OCI-LY3 (cell line): ENCODE results near the gene WWOX.

Experiments used
- H2AFZ ChIP-seq: fragments of 200-600, 300-600 bp; shearing (Covaris generic); 2 replicates; pipeline ENCODE4 v1.6.0; 2014; ENCODE audit warnings: antibody characterized with exemption, low read depth, low read length
- H3K27ac ChIP-seq: fragments of 200-600, 300-600 bp; sonication (generic); 2 replicates; pipeline ENCODE4 v1.5.1; 2014; ENCODE audit warnings: mild to moderate bottlenecking, low read length, moderate library complexity, mixed read lengths
- H3K27me3 ChIP-seq: fragments of 200-600, 300-600 bp; sonication (generic); 2 replicates; pipeline ENCODE4 v1.6.1; 2014; ENCODE audit warnings: low read depth, low read length, mixed read lengths
- H3K36me3 ChIP-seq: fragments of 200-600, 300-600 bp; sonication (generic); replicated peaks from 2 replicates; pipeline ENCODE3; 2014; ENCODE audit warnings: low read depth, low read length, mixed read lengths
- H3K4me1 ChIP-seq: fragments of 300-600, 200-600 bp; sonication (generic); 2 replicates; pipeline ENCODE4 v1.6.1; 2014; ENCODE audit warnings: low read length, mixed read lengths
- H3K4me2 ChIP-seq: fragments of 200-600, 300-600 bp; sonication (generic); 2 replicates; pipeline ENCODE4 v1.6.1; 2014; ENCODE audit warnings: low read length, mixed read lengths
- H3K4me3 ChIP-seq: fragments of 300-600, 200-600 bp; sonication (generic); 2 replicates; pipeline ENCODE4 v1.5.1; 2014; ENCODE audit warnings: antibody characterized with exemption, mild to moderate bottlenecking, low read length, moderate library complexity
- H3K79me2 ChIP-seq: fragments of 300-600, 200-600 bp; shearing (Covaris generic); 2 replicates; pipeline ENCODE4 v1.6.1; 2014; ENCODE audit warnings: mild to moderate bottlenecking, low read length, mixed read lengths
- H3K9ac ChIP-seq: fragments of 300-600, 200-600 bp; shearing (Covaris generic); 2 replicates; pipeline ENCODE4 v1.6.0; 2014; ENCODE audit warnings: mild to moderate bottlenecking, low read length, moderate library complexity
- H3K9me3 ChIP-seq: fragments of 200-600, 300-600 bp; shearing (Covaris generic); 2 replicates; pipeline ENCODE4 v1.6.1; 2014; ENCODE audit warnings: low read length, mixed read lengths; ENCODE audit not compliant: insufficient read depth
- H4K20me1 ChIP-seq: fragments of 200-600, 300-600 bp; sonication (generic); 2 replicates; pipeline ENCODE4 v1.6.1; 2016; ENCODE audit warnings: low read length, mixed read lengths; ENCODE audit not compliant: insufficient read depth
- CTCF ChIP-seq: fragments of 200-600, 300-600 bp; sonication (generic); IDR thresholded peaks from 2 replicates; pipeline ENCODE4 v1.5.1; 2014; ENCODE audit warnings: antibody characterized with exemption, low read length, low read depth
- EZH2phosphoT487 ChIP-seq: fragments of 200-600 bp; shearing (Covaris generic); IDR thresholded peaks from 2 replicates; pipeline ENCODE4 v1.6.1; 2018; ENCODE audit warnings: antibody characterized with exemption, mixed run types, low read depth

Gene WWOX

DNA sequence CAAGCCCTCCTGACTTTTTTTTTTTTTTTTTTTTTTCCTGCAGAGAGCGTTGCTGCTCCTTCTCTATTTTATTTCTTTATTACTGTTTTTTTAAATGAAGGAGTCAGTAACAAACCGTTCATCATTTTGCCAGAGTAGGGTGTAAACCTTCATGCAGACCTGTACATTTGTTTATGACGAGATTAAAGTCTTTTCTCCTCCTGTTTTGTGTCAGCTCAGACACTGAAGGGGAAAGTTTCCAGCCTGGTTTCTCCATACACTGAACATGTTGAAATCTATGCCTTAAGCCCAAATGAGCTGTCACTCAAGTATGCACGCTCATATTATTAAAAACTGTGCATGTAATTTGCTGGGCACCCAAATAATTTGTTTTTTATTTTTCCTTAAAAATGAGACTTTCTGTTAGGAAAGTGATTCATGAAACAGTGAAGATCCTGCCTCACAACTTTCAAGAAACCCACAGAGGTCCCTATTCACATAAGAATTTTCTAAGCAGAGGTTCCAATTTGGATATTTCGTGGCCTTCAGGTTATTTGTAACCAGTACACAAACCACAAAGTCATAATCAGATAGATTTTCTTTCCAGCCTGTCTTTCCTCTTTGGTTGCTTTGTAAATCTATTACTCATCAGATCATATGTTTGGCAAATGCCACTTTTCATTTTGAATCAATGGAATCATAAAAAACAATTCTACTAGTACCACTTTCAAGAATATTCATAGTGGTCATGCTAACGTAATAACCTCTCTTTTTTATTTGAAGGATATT lies 800.8 kb downstream of the WWOX start:
- peaks cover 3% of the 10 kb centered on the region; the same call in 1 of the 2 replicates for H3K4me1 ChIP-seq
- H3K27ac ChIP-seq: no peak overlapping the region
- H3K79me2 ChIP-seq: no peaks in the 10 kb centered on the region
- H3K9ac ChIP-seq: no peak overlapping the region
- H3K36me3 ChIP-seq: no peaks in the 10 kb centered on the region
- no peak overlapping the region for H3K4me3 ChIP-seq
- no peaks in the 10 kb centered on the region for H4K20me1 ChIP-seq
- no peak for TF ChIP-seq EZH2phosphoT487
- 0 out of 2 replicates have a peak, but pooled peaks have one; percentile 12 for TF ChIP-seq CTCF
- H2AFZ ChIP-seq: no peak overlapping the region
- H3K27me3 ChIP-seq: 0 out of 2 replicates have a peak, but pooled peaks cover 3% of the 10 kb centered on the region
- no peaks in the 10 kb centered on the region for H3K9me3 ChIP-seq
- H3K4me2 ChIP-seq: no peak overlapping the region

- Histone ChIP-seq H3K27ac (no peak overlapping the region), H3K79me2 (no peaks in the 10 kb centered on the region), H3K9me3 (no peaks in the 10 kb centered on the region), H3K9ac (no peak overlapping the region), H2AFZ (no peak overlapping the region), H4K20me1 (no peaks in the 10 kb centered on the region), H3K4me3 (no peak overlapping the region), H3K36me3 (no peaks in the 10 kb centered on the region), H3K4me1 (peaks cover 3% of the 10 kb centered on the region; the same call in 1 of the 2 replicates), H3K27me3 (0 out of 2 replicates have a peak, but pooled peaks cover 3% of the 10 kb centered on the region), H3K4me2 (no peak overlapping the region)
- TF ChIP-seq EZH2phosphoT487: no peak
- TF ChIP-seq CTCF: no peak
These were observed 801.5 kb downstream of the WWOX start for GRCh38 chr16:78900966-78901365.

GRCh38 chr16:78902321-78902720 lies 802.9 kb downstream of the WWOX start:
- Histone ChIP-seq H4K20me1 (no peaks in the 10 kb centered on the region), H3K27me3 (0 out of 2 replicates have a peak, but pooled peaks cover 3% of the 10 kb centered on the region), H3K9me3 (no peaks in the 10 kb centered on the region), H3K4me2 (no peak overlapping the region), H3K4me1 (peaks cover 3% of the 10 kb centered on the region; the same call in 1 of the 2 replicates), H3K4me3 (no peak overlapping the region), H3K9ac (no peak overlapping the region), H2AFZ (no peak overlapping the region), H3K79me2 (no peaks in the 10 kb centered on the region), H3K36me3 (no peaks in the 10 kb centered on the region), H3K27ac (no peak overlapping the region)
- TF ChIP-seq EZH2phosphoT487 (no peak), CTCF (no peak)

GRCh38 chr16:78903237-78903636 lies 803.8 kb downstream of the WWOX start:
- no peak for TF ChIP-seq CTCF
- no peak for TF ChIP-seq EZH2phosphoT487

More at GRCh38 chr16:78903237-78903636, 803.8 kb downstream of the WWOX start:
- Histone ChIP-seq H3K27ac (no peak overlapping the region), H3K79me2 (no peaks in the 10 kb centered on the region), H3K4me2 (no peak overlapping the region), H2AFZ (no peak overlapping the region), H4K20me1 (no peaks in the 10 kb centered on the region), H3K9me3 (no peaks in the 10 kb centered on the region), H3K9ac (no peak overlapping the region), H3K36me3 (no peaks in the 10 kb centered on the region), H3K4me1 (peaks cover 3% of the 10 kb centered on the region; the same call in 1 of the 2 replicates), H3K27me3 (0 out of 2 replicates have a peak, but pooled peaks cover 3% of the 10 kb centered on the region), H3K4me3 (no peak overlapping the region)
